ENCODE measurements around the gene RUVBL2. TPM values are rescaled to one million over a fixed set of nuclear protein-coding genes. Genes with fewer than 3 reads are reported as not detected.

RUVBL2 gene
- total RNA-seq, 6 experiments from 2014 or later, result 131 to 161 (median 159) TPM

- Mint-ChIP-seq H3K36me3 (ENCODE audit: low read depth) (peaks cover 25% of the 10 kb centered on the region), H3K4me3 (peak overlapping the region; percentile 95), H3K9me3 (no peaks in the 10 kb centered on the region), H3K27me3 (ENCODE audit: insufficient read depth) (peaks cover 2% of the 10 kb centered on the region; the same call in 1 of the 2 replicates), H3K4me1 (ENCODE audit: low read depth) (peaks cover 26% of the 10 kb centered on the region), H3K27ac (peak overlapping the region; percentile 88)
- no peak for TF ChIP-seq CTCF (IDR thresholded peaks at IDR 0.05)
- DNase-seq, result no peak
These were observed 38.3 kb upstream of the RUVBL2 start for GRCh38 chr19:48955308-48955958.

- no peak for TF ChIP-seq CTCF (IDR thresholded peaks at IDR 0.05)
- Mint-ChIP-seq H3K36me3 (ENCODE audit: low read depth) (peaks cover 38% of the 10 kb centered on the region), H3K4me1 (ENCODE audit: low read depth) (peaks cover 48% of the 10 kb centered on the region), H3K4me3 (0 out of 2 replicates have a peak overlapping the region, but pooled peaks have one; percentile 42), H3K9me3 (no peaks in the 10 kb centered on the region), H3K27me3 (ENCODE audit: insufficient read depth) (peaks cover 11% of the 10 kb centered on the region), H3K27ac (no peak overlapping the region)
- DNase-seq, result no peak
These were observed 35.7 kb upstream of the RUVBL2 start for GRCh38 chr19:48958006-48958405.

GRCh38 chr19:48959341-48960239 lies 34.1 kb upstream of the RUVBL2 start:
- Mint-ChIP-seq H3K4me1 (ENCODE audit: low read depth) (peaks cover 59% of the 10 kb centered on the region), H3K27me3 (ENCODE audit: insufficient read depth) (peaks cover 21% of the 10 kb centered on the region), H3K27ac (no peak overlapping the region), H3K36me3 (ENCODE audit: low read depth) (peaks cover 38% of the 10 kb centered on the region), H3K4me3 (no peak overlapping the region), H3K9me3 (no peaks in the 10 kb centered on the region)
- DNase-seq, result no peak
- no peak for TF ChIP-seq CTCF (IDR thresholded peaks at IDR 0.05)

DNA sequence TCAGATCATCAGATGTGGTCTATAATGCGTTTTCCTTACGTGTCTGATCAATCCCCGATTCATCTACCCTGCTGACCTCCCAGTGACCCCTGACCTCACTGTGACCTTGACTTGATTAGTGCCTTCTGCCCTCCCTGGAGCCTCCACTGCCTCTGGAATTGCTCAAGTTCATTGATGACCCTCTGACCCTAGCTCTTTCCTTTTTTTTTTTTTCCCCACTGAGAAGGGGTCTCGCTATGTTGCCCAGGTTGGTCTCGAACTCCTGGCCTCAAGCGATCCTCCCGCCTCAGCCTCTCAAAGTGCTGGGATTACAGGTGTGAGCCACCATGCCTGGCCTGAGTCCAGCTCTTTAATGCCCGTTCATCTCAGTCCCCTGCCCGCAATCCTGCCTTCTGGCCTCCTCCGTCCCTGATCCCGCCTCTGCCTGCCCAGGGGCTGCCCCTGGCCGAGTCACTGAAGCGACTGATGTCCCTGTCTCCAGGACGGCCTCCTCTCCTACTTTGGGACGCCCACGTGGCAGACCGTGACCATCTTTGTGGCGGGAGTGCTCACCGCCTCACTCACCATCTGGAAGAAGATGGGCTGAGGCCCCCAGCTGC lies 32.5 kb upstream of the RUVBL2 start:
- Mint-ChIP-seq H3K4me1 (ENCODE audit: low read depth) (peaks cover 53% of the 10 kb centered on the region), H3K27ac (peak overlapping the region; percentile 41)

More for the DNA sequence above, 32.5 kb upstream of the RUVBL2 start:
- H3K4me3 Mint-ChIP-seq, result no peak overlapping the region; the same call in 1 of the 2 replicates
- H3K9me3 Mint-ChIP-seq, result peaks cover 9% of the 10 kb centered on the region; the same call in 1 of the 2 replicates
- no peak for TF ChIP-seq CTCF (IDR thresholded peaks at IDR 0.05)
- peaks cover 35% of the 10 kb centered on the region for H3K27me3 Mint-ChIP-seq (ENCODE audit: insufficient read depth)
- no peak for DNase-seq
- peaks cover 37% of the 10 kb centered on the region for H3K36me3 Mint-ChIP-seq (ENCODE audit: low read depth)
